AG09319 (cell line): ENCODE measurements around the gene NRM.
A peak's percentile ranks its signal among the peaks of the same experiment; 100 is the strongest.
"Not testable (repeated sequence)": the region's sequence is repeated elsewhere in the genome, so short reads cannot be mapped to it uniquely, and the experiment has no call there.

Source experiments
- DNase-seq: peaks from one replicate; pipeline ENCODE4 v3.0.0-alpha.2; 2010; ENCODE audit warnings: low read depth; ENCODE audit errors: extremely low read depth
- TF ChIP-seq, protein P1 (sequence below): IDR thresholded peaks from 2 replicates; pipeline ENCODE4 v1.5.1; 2011; ENCODE audit warnings: low read depth, mild to moderate bottlenecking, inconsistent platforms, low read length, moderate library complexity

The NRM gene

DNA sequence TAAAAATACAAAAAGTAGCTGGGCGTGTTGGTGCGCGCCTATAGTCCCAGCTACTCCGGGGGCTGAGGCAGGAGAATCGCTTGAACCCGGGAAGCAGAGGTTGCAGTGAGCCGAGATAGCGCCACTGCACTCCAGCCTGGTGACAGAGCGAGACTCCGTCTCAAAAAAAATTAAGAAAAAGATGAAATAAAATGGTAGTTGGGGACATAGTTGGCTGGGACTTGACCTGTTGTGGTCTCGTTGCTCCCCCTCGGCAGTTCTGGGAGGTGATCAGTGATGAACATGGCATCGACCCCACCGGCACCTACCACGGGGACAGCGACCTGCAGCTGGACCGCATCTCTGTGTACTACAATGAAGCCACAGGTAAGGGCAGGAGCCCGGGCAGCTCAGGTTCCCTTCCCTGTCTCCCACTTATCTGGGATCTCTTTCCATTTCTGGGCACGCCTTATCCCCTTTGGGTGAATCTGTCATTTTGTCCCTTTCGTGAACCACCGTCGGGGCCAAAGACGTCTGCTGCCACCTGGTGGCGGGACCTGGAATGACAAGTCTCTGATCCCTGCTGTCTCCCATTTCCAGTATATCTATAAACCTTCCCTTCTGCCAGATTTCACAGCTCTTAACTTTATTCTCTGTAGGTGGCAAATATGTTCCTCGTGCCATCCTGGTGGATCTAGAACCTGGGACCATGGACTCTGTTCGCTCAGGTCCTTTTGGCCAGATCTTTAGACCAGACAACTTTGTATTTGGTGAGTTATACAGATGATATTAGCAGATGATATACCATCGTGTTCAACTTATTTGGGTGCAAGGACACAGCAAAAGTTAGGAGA is 31.7 kb upstream of the NRM start:
- TF ChIP-seq, protein P1, sequence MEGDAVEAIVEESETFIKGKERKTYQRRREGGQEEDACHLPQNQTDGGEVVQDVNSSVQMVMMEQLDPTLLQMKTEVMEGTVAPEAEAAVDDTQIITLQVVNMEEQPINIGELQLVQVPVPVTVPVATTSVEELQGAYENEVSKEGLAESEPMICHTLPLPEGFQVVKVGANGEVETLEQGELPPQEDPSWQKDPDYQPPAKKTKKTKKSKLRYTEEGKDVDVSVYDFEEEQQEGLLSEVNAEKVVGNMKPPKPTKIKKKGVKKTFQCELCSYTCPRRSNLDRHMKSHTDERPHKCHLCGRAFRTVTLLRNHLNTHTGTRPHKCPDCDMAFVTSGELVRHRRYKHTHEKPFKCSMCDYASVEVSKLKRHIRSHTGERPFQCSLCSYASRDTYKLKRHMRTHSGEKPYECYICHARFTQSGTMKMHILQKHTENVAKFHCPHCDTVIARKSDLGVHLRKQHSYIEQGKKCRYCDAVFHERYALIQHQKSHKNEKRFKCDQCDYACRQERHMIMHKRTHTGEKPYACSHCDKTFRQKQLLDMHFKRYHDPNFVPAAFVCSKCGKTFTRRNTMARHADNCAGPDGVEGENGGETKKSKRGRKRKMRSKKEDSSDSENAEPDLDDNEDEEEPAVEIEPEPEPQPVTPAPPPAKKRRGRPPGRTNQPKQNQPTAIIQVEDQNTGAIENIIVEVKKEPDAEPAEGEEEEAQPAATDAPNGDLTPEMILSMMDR = peak; percentile 87

GRCh38 chr6:30722025-30722279 is 31.2 kb upstream of the NRM start:
- DNase-seq = not testable (repeated sequence)

More for the DNA sequence above, 31.7 kb upstream of the NRM start:
- no peak for DNase-seq

DNA sequence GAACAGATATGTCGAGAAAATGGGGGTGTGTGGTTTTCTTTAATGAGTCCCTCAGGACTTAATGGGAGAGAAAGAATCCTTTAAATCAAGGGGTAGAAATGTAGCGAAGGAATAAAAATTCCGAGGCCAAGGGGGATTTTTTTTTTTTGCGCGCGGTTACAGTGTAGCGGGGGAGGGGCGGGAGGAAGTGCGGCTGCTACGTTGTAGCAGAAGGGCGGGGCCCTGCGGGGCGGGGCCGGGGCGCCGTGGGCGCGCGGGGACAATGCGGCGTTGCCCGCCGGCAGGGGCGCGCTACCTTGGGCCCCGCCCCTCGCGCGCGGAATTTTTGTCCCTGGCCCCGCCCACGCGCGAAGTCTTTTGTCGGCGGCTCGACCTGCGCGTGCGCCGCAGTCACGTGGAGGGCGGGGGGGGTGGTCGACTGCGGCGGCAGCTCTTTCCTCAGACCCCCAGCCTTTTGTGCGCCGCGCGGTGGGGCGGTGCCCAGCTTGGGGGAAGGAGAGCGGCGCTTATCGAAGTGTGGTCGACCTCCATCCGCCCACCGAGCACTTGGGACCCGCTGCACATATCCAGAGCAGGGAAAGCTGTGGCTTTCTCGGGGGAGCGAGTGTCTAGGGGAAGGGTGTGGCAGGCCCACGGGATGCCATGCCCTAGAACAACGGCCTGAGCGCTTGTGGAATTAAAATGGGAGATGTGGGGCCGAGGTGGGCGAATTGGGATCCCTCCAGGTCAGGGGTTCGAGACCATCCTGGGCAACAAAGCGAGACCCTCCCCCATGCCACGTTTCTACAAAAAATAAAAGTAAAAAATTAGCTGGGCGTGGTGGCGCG is 30.6 kb upstream of the NRM start:
- peak; percentile 82 for DNase-seq
- TF ChIP-seq, protein P1 = peak; percentile 12

- DNase-seq = no peak
- TF ChIP-seq, protein P1 = no peak
Measured at GRCh38 chr6:30720738-30721197, 30.0 kb upstream of the NRM start.

- DNase-seq = peak; percentile 93
- TF ChIP-seq, protein P1 = no peak; the same call in 1 of the 2 replicates
Measured at GRCh38 chr6:30719791-30720737, 29.3 kb upstream of the NRM start, which contains the start of gene TUBB. Gene TUBB, plus strand, starts transcription at chr6:30720352. Its CDS starts 155 bp downstream, at chr6:30720507.

- DNase-seq = no peak
- TF ChIP-seq, protein P1 = no peak
Measured at GRCh38 chr6:30719356-30719755, 28.6 kb upstream of the NRM start.

DNA sequence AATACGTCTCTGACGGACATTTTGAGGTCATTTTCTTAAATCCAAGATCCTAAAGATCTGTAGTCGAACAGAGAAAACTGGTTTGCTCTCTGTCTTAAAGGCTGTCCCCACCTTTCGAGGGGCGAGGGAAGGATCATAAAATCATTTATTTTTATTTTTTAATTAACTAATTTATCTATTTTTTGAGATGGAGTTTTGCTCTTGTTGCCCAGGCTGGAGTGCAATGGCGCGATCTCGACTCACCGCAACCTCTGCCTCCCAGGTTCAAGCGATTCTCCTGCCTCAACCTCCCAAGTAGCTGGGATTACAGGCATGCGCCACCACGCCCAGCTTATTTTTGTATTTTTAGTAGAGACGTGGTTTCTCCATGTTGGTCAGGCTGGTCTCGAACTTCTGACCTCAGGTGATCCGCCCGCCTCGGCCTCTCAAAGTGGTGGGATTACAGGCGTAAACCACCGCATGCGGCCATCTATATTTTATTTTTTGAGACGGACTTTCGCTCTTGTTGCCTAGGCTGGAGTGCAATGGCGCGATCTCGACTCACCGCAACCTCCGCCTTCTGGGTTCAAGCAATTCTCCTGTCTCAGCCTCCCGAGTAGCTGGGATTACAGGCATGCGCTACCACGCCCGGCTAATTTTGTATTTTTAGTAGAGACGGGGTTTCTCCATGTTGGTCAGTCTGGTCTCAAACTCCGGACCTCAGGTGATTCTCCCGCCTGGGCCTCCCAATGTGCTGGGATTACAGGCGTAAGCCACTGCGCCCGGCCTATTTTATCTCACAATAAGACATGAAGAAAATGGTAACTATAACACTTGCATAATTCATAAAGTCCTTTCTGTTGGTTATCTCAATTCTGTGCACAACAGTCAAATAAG is 27.3 kb upstream of the NRM start:
- not testable (repeated sequence) for DNase-seq
